ENCODE results near the gene TBC1D3D. TPM values are rescaled to one million over a fixed set of nuclear protein-coding genes. Genes with fewer than 3 reads are reported as not detected.
"Not testable (repeated sequence)": the region's sequence is repeated elsewhere in the genome, so short reads cannot be mapped to it uniquely, and the experiment has no call there.

TBC1D3D gene
- 1 to 10 TPM in 1 of 3 donors, under 1 TPM in 2; 0.39 to 4.3 (median 0.77) TPM for polyA plus RNA-seq (ENCODE audit: insufficient read length in 3 of 3)
- long read RNA-seq, donor 1, result 0 reads
- long read RNA-seq, donor 2, partial matches to known transcripts, result 8 of 8 reads
- long read RNA-seq, donor 2, other reads (novel, unspliced or antisense), result 0 of 8 reads
- long read RNA-seq, donor 3, result 0 reads
- long read RNA-seq, donor 4, result 0 reads
- long read RNA-seq, donor 5, result 0 reads
- long read RNA-seq, donor 6, partial matches to known transcripts, result 10 of 16 reads
- long read RNA-seq, donor 6, other reads (novel, unspliced or antisense), result 6 of 16 reads
- long read RNA-seq, donor 7, result 0 reads
- long read RNA-seq, donor 8, result 0 reads
- long read RNA-seq, donor 9, result 0 reads
- long read RNA-seq, donor 10, partial matches to known transcripts, result 5 of 5 reads
- long read RNA-seq, donor 10, other reads (novel, unspliced or antisense), result 0 of 5 reads
- long read RNA-seq, donor 11, result 0 reads
- long read RNA-seq, donor 12, result 0 reads
- long read RNA-seq, donor 13, result 0 reads
- long read RNA-seq, donor 14, result 0 reads
- long read RNA-seq, donor 15, result 0 reads
- long read RNA-seq, donor 16, result 0 reads

DNA sequence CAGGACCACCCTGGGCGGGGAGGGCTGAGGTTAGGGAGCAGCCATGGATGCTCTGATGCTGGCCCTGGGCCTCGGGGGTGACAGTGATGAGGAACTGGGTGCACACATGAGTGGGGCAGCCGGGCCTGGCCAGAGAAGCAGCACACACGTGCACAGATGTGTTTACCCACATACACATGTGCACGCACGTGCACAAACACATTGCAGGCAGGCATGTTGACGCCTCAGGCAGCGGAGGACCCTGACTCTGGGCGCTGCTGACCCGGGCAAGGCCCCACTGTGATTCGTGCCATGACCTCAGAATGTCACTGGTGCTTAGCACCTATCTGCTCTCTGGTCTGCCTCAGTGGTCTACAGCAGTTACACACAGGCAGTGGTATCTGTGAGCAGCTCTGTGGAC lies at the start of gene TBC1D3D:
Gene TBC1D3D (plus strand): TSS at position 301 of the 400 bp plus-strand sequence. CDS start 1,585 bp downstream, outside the sequence.
- DNase-seq, result not testable (repeated sequence)

- not testable (repeated sequence) for DNase-seq
Observed at GRCh38 chr17:37988960-37989359, 14.8 kb upstream of the TBC1D3D start, which contains the start of gene TBC1D3L. Gene TBC1D3L (minus strand): TSS chr17:37989060. CDS start chr17:37987520, 1,540 bp downstream.

Other genes starting within 250 kb of the TBC1D3D start
- gene TBC1D3K, start 79.6 kb upstream of the TBC1D3D start, polyA plus RNA-seq (ENCODE audit: insufficient read length in 3 of 3), result not detected
- gene TBC1D3L, start 14.9 kb upstream of the TBC1D3D start, polyA plus RNA-seq (ENCODE audit: insufficient read length in 3 of 3), result 10 to 100 TPM; 21.2 to 38.8 (median 22.4) TPM
- gene TBC1D3C, start 64.7 kb downstream of the TBC1D3D start, polyA plus RNA-seq (ENCODE audit: insufficient read length in 3 of 3), result not detected
- gene TBC1D3E, start 124.0 kb downstream of the TBC1D3D start, polyA plus RNA-seq (ENCODE audit: insufficient read length in 3 of 3), result not detected
- not detected for gene TBC1D3, start 188.6 kb downstream of the TBC1D3D start, polyA plus RNA-seq (ENCODE audit: insufficient read length in 3 of 3)